BE2C (cell line): ENCODE measurements around the gene ADAMTSL5.

Experiments used
- DNase-seq: peaks from one replicate; pipeline ENCODE4 v3.0.0-alpha.2; 2020
- H3K27me3 ChIP-seq: fragments of 250-450 bp; sonication (Bioruptor Pico); 2 replicates; pipeline ENCODE4 v1.5.1; 2020; ENCODE audit warnings: mild to moderate bottlenecking
- H3K36me3 ChIP-seq: fragments of 250-450 bp; sonication (Bioruptor Pico); 2 replicates; pipeline ENCODE4 v1.5.1; 2020; ENCODE audit warnings: mild to moderate bottlenecking
- H3K4me1 ChIP-seq: fragments of 250-450 bp; sonication (Bioruptor Pico); 2 replicates; pipeline ENCODE4 v1.5.1; 2020
- H3K4me3 ChIP-seq: 2 replicates; pipeline ENCODE4 v1.5.1; 2011; ENCODE audit warnings: low read depth, low read length
- H3K9me3 ChIP-seq: fragments of 250-450 bp; sonication (Bioruptor Pico); 2 replicates; pipeline ENCODE4 v1.5.1; 2020
- CTCF ChIP-seq: IDR thresholded peaks from 2 replicates; pipeline ENCODE4 v1.5.1; 2012; ENCODE audit warnings: mild to moderate bottlenecking, low read depth, low read length

ADAMTSL5 gene

GRCh38 chr19:1514986-1515721, 2.3 kb upstream of the ADAMTSL5 start:
- H3K9me3 ChIP-seq: no peaks in the 10 kb centered on the region
- no peak overlapping the region for H3K4me3 ChIP-seq
- H3K27me3 ChIP-seq: peaks cover 34% of the 10 kb centered on the region
- no peak for DNase-seq
- H3K36me3 ChIP-seq: no peaks in the 10 kb centered on the region
- no peak for TF ChIP-seq CTCF
- no peaks in the 10 kb centered on the region for H3K4me1 ChIP-seq

- Histone ChIP-seq H3K36me3 (no peaks in the 10 kb centered on the region), H3K4me1 (no peaks in the 10 kb centered on the region), H3K9me3 (no peaks in the 10 kb centered on the region), H3K27me3 (peaks cover 39% of the 10 kb centered on the region), H3K4me3 (no peak overlapping the region)
- TF ChIP-seq CTCF: no peak
- DNase-seq: no peak
Measured at GRCh38 chr19:1514295-1514661, 1.5 kb upstream of the ADAMTSL5 start.

GRCh38 chr19:1513499-1514294, 878 bp upstream of the ADAMTSL5 start:
- no peaks in the 10 kb centered on the region; the same call in 1 of the 2 replicates for H3K4me1 ChIP-seq
- H3K36me3 ChIP-seq: no peaks in the 10 kb centered on the region
- no peak overlapping the region for H3K4me3 ChIP-seq
- H3K27me3 ChIP-seq: peaks cover 39% of the 10 kb centered on the region
- TF ChIP-seq CTCF: peak; percentile 49
- H3K9me3 ChIP-seq: no peaks in the 10 kb centered on the region; the same call in 1 of the 2 replicates
- peak; percentile 51 for DNase-seq

GRCh38 chr19:1511318-1512317, 1.2 kb downstream of the ADAMTSL5 start:
- Histone ChIP-seq H3K4me3 (no peak overlapping the region), H3K27me3 (peaks cover 39% of the 10 kb centered on the region)

GRCh38 chr19:1510807-1511206, 2.0 kb downstream of the ADAMTSL5 start:
- Histone ChIP-seq H3K27me3 (peaks cover 39% of the 10 kb centered on the region), H3K36me3 (no peaks in the 10 kb centered on the region)
- DNase-seq: no peak

More at GRCh38 chr19:1511318-1512317, 1.2 kb downstream of the ADAMTSL5 start:
- no peak for DNase-seq
- H3K36me3 ChIP-seq: no peaks in the 10 kb centered on the region
- H3K9me3 ChIP-seq: no peaks in the 10 kb centered on the region; the same call in 1 of the 2 replicates
- H3K4me1 ChIP-seq: peaks cover 3% of the 10 kb centered on the region; the same call in 1 of the 2 replicates
- no peak for TF ChIP-seq CTCF

More at GRCh38 chr19:1510807-1511206, 2.0 kb downstream of the ADAMTSL5 start:
- no peak for TF ChIP-seq CTCF
- no peak overlapping the region for H3K4me3 ChIP-seq
- no peaks in the 10 kb centered on the region; the same call in 1 of the 2 replicates for H3K9me3 ChIP-seq
- H3K4me1 ChIP-seq: peaks cover 3% of the 10 kb centered on the region; the same call in 1 of the 2 replicates
